Cortex of kidney (tissue), 1 donor: ENCODE data around the gene NCKAP5.

Experiments
- DNase-seq: peaks from one replicate; lab custom pipeline; 2025; lab: John Stamatoyannopoulos, UW

The NCKAP5 gene

GRCh38 chr2:132943829-132944228 lies 624.4 kb downstream of the NCKAP5 start:
- DNase-seq: no peak

GRCh38 chr2:132941296-132942020 lies 626.8 kb downstream of the NCKAP5 start:
- no peak for DNase-seq

- no peak for DNase-seq
Observed at GRCh38 chr2:132937629-132938028, 630.6 kb downstream of the NCKAP5 start.

GRCh38 chr2:132936791-132937190 lies 631.5 kb downstream of the NCKAP5 start:
- DNase-seq: no peak

- no peak for DNase-seq
Observed at GRCh38 chr2:132936261-132936660, 632.0 kb downstream of the NCKAP5 start.

GRCh38 chr2:132929786-132930185 lies 638.5 kb downstream of the NCKAP5 start:
- no peak for DNase-seq

GRCh38 chr2:132923787-132924186 lies 644.5 kb downstream of the NCKAP5 start:
- DNase-seq: no peak

GRCh38 chr2:132915812-132916549 lies 652.3 kb downstream of the NCKAP5 start:
- DNase-seq: no peak

- DNase-seq: no peak
Observed at GRCh38 chr2:132911726-132912724, 656.2 kb downstream of the NCKAP5 start.

GRCh38 chr2:132910432-132910831 lies 657.8 kb downstream of the NCKAP5 start:
- DNase-seq: no peak

GRCh38 chr2:132909427-132909826 lies 658.8 kb downstream of the NCKAP5 start:
- no peak for DNase-seq

- DNase-seq: no peak
Observed at GRCh38 chr2:132904142-132904842, 664.0 kb downstream of the NCKAP5 start.

- DNase-seq: no peak
Observed at GRCh38 chr2:132902626-132903025, 665.6 kb downstream of the NCKAP5 start.

- no peak for DNase-seq
Observed at GRCh38 chr2:132901661-132902060, 666.6 kb downstream of the NCKAP5 start.

GRCh38 chr2:132897111-132897510 lies 671.2 kb downstream of the NCKAP5 start:
- no peak for DNase-seq

GRCh38 chr2:132896073-132896472 lies 672.2 kb downstream of the NCKAP5 start:
- no peak for DNase-seq

GRCh38 chr2:132891498-132891897 lies 676.8 kb downstream of the NCKAP5 start:
- no peak for DNase-seq

- no peak for DNase-seq
Observed at GRCh38 chr2:132886574-132886973, 681.7 kb downstream of the NCKAP5 start.

- DNase-seq: no peak
Observed at GRCh38 chr2:132884705-132885104, 683.6 kb downstream of the NCKAP5 start.

GRCh38 chr2:132884292-132884691 lies 684.0 kb downstream of the NCKAP5 start:
- DNase-seq: no peak

GRCh38 chr2:132883430-132883829 lies 684.8 kb downstream of the NCKAP5 start:
- no peak for DNase-seq

- no peak for DNase-seq
Observed at GRCh38 chr2:132881546-132881945, 686.7 kb downstream of the NCKAP5 start.
